ENCODE results near the gene LONRF3.

Gene LONRF3

DNA sequence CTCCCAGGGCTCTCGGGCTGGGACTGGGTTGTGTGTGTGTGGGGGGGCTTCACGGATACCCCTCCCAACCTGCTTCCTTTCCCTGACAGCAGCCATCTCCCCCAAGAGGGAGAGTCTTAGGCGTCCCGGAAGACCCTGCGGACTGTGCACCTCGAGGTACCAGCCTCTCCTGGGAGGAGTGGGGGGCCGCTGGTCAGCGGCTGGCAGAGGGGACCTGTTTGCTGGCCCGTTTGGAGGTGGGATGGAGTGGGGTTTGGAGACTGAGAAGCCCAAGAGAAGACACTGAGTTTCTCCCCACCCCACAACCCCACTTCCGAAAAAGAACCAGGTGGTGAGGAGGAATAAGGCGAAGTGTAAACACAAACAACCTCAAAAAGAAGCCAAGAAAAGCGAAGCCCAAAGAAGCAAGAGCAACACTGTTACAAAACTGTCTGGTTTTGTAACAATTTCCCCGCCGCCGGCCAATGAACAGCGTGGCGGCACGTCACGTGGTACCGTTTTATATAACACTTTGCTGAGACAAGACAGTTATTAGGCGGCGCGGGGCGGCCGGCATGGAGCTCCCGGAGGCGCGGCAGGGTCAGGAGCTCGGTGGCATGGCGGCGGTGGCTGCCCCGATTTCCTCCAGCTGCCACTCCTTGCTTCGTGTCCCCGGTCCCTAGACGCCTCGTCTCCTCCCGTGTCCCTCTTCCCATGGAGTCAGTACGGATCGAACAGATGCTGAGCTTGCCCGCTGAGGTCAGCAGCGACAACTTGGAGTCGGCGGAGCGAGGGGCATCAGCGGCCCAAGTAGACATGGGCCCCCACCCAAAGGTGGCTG lies at the start of gene LONRF3:
LONRF3 (plus strand) TSS at position 531 of the 820 bp plus-strand sequence; CDS start at position 694, 163 bp downstream.
- DNase-seq (ENCODE audit: low read depth, low spot score): no peak

DNA sequence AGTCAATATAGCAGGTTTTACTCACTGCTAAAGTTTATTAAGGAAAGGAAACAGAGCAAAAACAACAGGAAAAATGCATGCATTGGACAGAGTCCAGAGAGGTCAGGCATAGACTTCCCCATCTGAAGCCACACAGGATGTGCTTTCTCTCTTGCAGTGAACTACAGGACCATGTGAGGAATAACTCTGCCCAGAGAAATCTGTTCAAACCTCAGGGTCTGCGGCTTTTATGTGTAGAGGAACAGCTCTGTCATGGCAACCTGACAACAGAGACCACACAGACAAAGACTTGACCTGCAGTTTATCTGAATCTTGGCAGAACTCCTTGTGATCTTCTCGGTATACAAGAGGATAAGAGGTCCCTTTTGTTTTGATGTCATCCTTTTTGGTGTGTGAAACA lies 46.3 kb upstream of the LONRF3 start:
- Histone ChIP-seq H3K36me3 (ENCODE audit: insufficient read depth, low read length) (no peaks in the 10 kb centered on the region), H3K27ac (no peak overlapping the region), H3K9me3 (ENCODE audit: low read depth, low read length) (no peaks in the 10 kb centered on the region), H3K4me3 (no peak overlapping the region), H3K9ac (ENCODE audit: insufficient read length) (no peak overlapping the region)
- TF ChIP-seq EZH2 (IDR thresholded peaks at IDR 0.05) (no peak), FOXP2 (optimal IDR thresholded peaks at IDR 0.05; ENCODE audit: control extremely low read depth, extremely low read length, insufficient read depth) (no peak), POLR2AphosphoS5 (IDR thresholded peaks at IDR 0.05; ENCODE audit: borderline replicate concordance, low read depth, low read length) (no peak)
- DNase-seq (ENCODE audit: low read depth, low spot score): no peak

More for the DNA sequence above, at the start of gene LONRF3:
- Histone ChIP-seq H3K9me3 (ENCODE audit: low read depth, low read length) (no peaks in the 10 kb centered on the region), H3K27ac (no peak within 1 kb of the TSS), H3K4me3 (peak within 1 kb of the TSS; percentile 82), H3K9ac (ENCODE audit: insufficient read length) (no peak within 1 kb of the TSS), H3K36me3 (ENCODE audit: insufficient read depth, low read length) (no peaks in the 10 kb centered on the region)
- TF ChIP-seq POLR2AphosphoS5 (IDR thresholded peaks at IDR 0.05; ENCODE audit: borderline replicate concordance, low read depth, low read length) (no peak), FOXP2 (optimal IDR thresholded peaks at IDR 0.05; ENCODE audit: control extremely low read depth, extremely low read length, insufficient read depth) (no peak), EZH2 (IDR thresholded peaks at IDR 0.05) (no peak)

DNA sequence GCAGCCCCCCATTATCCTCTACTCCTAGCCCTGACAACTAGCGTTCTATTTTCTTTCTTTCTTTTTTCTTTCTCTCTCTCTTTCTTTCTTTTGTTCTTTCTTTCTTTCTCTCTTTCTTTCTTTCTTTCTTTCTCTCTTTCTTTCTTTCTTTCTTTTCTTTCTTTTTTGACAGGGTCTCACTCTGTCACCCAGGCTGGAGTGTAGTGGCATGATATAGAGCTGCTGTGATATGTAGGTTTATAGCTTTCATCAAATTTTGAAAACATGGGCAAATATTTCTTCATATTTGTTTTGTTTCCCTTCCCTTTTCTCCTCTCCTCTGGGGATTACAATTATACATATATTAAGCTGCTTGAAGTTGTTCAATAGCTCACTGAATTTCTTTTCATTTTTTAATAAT lies 39.1 kb upstream of the LONRF3 start:
- Histone ChIP-seq H3K9ac (ENCODE audit: insufficient read length) (no peak overlapping the region), H3K4me3 (no peak overlapping the region), H3K9me3 (ENCODE audit: low read depth, low read length) (no peaks in the 10 kb centered on the region), H3K36me3 (ENCODE audit: insufficient read depth, low read length) (no peaks in the 10 kb centered on the region), H3K27ac (no peak overlapping the region)
- TF ChIP-seq EZH2 (IDR thresholded peaks at IDR 0.05) (no peak), POLR2AphosphoS5 (IDR thresholded peaks at IDR 0.05; ENCODE audit: borderline replicate concordance, low read depth, low read length) (no peak), FOXP2 (optimal IDR thresholded peaks at IDR 0.05; ENCODE audit: control extremely low read depth, extremely low read length, insufficient read depth) (no peak)
- no peak for DNase-seq (ENCODE audit: low read depth, low spot score)

DNA sequence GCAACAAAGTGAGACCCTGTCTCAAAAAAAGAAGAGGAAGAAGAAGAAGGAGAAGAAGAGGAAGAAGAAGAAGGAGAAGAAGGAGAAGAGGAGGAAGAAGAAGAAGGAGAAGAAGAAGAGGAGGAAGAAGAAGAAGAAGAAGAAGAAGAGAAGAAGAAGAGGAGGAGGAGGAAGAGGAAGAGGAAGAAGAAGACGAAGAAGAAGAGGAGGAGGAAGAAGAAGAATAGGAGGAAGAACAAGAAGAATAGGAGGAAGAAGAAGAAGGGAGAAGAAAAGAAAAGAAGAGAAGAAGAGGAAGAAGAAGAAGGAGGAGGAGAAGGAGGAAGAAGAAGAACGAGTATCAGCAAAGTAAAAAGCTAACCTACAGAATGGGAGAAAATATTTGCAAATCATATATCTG lies 33.3 kb upstream of the LONRF3 start:
- H3K27ac ChIP-seq: no peak overlapping the region
- H3K9me3 ChIP-seq (ENCODE audit: low read depth, low read length): no peaks in the 10 kb centered on the region
- no peak for DNase-seq (ENCODE audit: low read depth, low spot score)
- H3K4me3 ChIP-seq: no peak overlapping the region
- TF ChIP-seq POLR2AphosphoS5 (IDR thresholded peaks at IDR 0.05; ENCODE audit: borderline replicate concordance, low read depth, low read length) (no peak), EZH2 (IDR thresholded peaks at IDR 0.05) (no peak), FOXP2 (optimal IDR thresholded peaks at IDR 0.05; ENCODE audit: control extremely low read depth, extremely low read length, insufficient read depth) (no peak)
- H3K36me3 ChIP-seq (ENCODE audit: insufficient read depth, low read length): no peaks in the 10 kb centered on the region
- H3K9ac ChIP-seq (ENCODE audit: insufficient read length): no peak overlapping the region

DNA sequence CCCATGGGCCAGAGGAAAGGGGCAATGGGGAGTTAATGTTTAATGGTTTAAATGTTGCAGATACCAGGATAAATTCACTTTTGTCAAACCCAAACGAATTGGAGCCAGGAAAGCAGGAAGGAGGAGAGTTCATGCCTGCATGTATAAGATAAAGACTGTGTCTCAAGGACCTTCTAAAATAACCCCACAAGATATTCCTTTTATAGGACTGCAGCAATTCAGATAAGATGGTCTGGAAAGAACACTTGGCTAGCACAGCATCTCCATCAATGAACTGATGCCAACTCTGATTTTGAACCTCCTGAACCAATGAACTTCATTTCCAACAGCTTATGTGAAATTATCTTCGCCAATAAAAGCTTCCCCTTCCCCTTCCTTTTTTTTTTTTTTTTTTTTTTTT lies 31.3 kb upstream of the LONRF3 start:
- no peak overlapping the region for H3K27ac ChIP-seq
- no peak overlapping the region for H3K9ac ChIP-seq (ENCODE audit: insufficient read length)
- H3K4me3 ChIP-seq: no peak overlapping the region
- DNase-seq (ENCODE audit: low read depth, low spot score): no peak
- H3K9me3 ChIP-seq (ENCODE audit: low read depth, low read length): no peaks in the 10 kb centered on the region
- no peaks in the 10 kb centered on the region for H3K36me3 ChIP-seq (ENCODE audit: insufficient read depth, low read length)
- no peak for TF ChIP-seq FOXP2 (optimal IDR thresholded peaks at IDR 0.05; ENCODE audit: control extremely low read depth, extremely low read length, insufficient read depth)
- TF ChIP-seq POLR2AphosphoS5 (IDR thresholded peaks at IDR 0.05; ENCODE audit: borderline replicate concordance, low read depth, low read length): no peak
- TF ChIP-seq EZH2 (IDR thresholded peaks at IDR 0.05): no peak

DNA sequence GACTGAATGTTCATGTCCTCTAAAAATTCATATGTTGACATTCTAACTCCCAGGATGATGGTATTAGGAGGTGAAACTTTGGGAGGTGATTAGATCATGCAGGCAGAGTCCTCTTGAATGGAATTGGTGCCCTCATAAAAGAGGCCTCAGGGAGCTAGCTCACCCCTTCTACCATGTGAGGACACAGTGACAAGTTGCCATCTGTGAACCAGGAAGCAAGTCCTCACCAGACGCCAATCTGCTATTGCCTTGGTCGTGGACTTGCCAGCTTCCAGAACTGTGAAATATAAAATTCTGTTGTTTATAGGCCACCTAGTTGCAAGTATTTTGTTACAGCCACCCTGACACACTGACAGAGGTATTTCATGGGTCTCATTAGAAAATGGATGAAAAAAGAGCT lies 28.5 kb upstream of the LONRF3 start:
- no peak overlapping the region for H3K27ac ChIP-seq
- no peak for TF ChIP-seq POLR2AphosphoS5 (IDR thresholded peaks at IDR 0.05; ENCODE audit: borderline replicate concordance, low read depth, low read length)
- no peak for TF ChIP-seq EZH2 (IDR thresholded peaks at IDR 0.05)
- TF ChIP-seq FOXP2 (optimal IDR thresholded peaks at IDR 0.05; ENCODE audit: control extremely low read depth, extremely low read length, insufficient read depth): no peak
- no peak overlapping the region for H3K9ac ChIP-seq (ENCODE audit: insufficient read length)
- no peak for DNase-seq (ENCODE audit: low read depth, low spot score)
- no peaks in the 10 kb centered on the region for H3K9me3 ChIP-seq (ENCODE audit: low read depth, low read length)
- no peak overlapping the region for H3K4me3 ChIP-seq
- H3K36me3 ChIP-seq (ENCODE audit: insufficient read depth, low read length): no peaks in the 10 kb centered on the region

DNA sequence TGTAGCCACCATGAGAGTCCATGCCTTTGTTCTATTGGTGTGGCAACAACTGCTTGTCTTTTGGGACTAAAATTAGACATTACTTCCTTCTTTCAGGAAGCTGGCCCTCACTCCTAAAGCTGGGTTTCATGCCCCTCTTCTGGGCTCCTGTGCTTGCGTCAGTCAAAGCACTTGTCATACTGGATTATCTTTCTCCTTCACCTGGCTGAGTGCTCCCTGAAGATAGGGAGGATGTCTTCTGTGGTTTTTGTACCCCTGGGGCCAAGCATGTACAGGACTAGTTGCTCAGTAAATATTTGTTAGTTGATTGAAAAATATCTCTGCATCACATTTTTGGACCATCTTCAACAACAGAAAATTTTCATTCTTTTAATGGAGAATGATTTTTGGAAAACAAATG lies 26.1 kb upstream of the LONRF3 start:
- Histone ChIP-seq H3K4me3 (no peak overlapping the region), H3K36me3 (ENCODE audit: insufficient read depth, low read length) (no peaks in the 10 kb centered on the region), H3K9ac (ENCODE audit: insufficient read length) (no peak overlapping the region), H3K9me3 (ENCODE audit: low read depth, low read length) (no peaks in the 10 kb centered on the region), H3K27ac (no peak overlapping the region)
- TF ChIP-seq FOXP2 (optimal IDR thresholded peaks at IDR 0.05; ENCODE audit: control extremely low read depth, extremely low read length, insufficient read depth): no peak
- no peak for DNase-seq (ENCODE audit: low read depth, low spot score)

DNA sequence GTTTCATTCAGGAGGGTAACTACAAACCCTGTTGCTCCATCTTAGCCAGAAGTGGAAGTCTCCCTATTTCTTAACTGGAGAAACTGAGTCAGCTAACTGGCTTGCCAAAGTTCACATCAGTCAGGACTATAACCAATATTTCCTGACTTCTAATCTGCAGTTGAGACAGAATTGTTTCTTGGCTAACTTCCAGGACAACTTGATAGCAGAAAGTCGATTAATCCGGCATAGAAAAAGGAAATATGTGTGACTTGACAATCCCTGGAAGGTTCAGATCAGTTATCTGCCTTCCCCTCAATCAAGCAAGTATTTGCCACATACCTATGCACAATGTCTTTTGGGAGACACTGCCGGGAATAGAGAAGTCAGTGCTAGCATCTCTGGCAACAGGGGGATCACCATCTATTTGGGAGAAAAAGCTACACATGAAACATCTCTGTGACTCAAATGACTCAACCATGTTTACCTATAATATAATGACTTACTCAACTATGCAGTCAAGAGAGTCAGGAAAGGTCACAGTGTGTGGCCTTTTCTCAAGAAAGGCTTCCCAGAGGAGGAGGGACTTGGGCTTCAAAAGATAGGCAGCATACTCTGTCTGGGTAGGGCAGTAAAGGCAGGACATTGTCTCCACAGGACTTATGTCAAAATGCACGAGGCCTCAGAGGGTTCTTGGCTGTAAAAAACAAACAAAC lies 12.4 kb upstream of the LONRF3 start:
- no peak for DNase-seq (ENCODE audit: low read depth, low spot score)
- no peak overlapping the region for H3K27ac ChIP-seq
- no peaks in the 10 kb centered on the region for H3K9me3 ChIP-seq (ENCODE audit: low read depth, low read length)
- no peaks in the 10 kb centered on the region for H3K36me3 ChIP-seq (ENCODE audit: insufficient read depth, low read length)
- H3K4me3 ChIP-seq: no peak overlapping the region
- H3K9ac ChIP-seq (ENCODE audit: insufficient read length): no peak overlapping the region
- TF ChIP-seq EZH2 (IDR thresholded peaks at IDR 0.05) (no peak), FOXP2 (optimal IDR thresholded peaks at IDR 0.05; ENCODE audit: control extremely low read depth, extremely low read length, insufficient read depth) (no peak), POLR2AphosphoS5 (IDR thresholded peaks at IDR 0.05; ENCODE audit: borderline replicate concordance, low read depth, low read length) (no peak)
